Nephron progenitor cell (in vitro differentiated cells): ENCODE measurements around the gene MTIF3.

Source experiments
- DNase-seq: peaks from one replicate; pipeline ENCODE4 v3.0.0; 2021
- H3K27ac Mint-ChIP-seq: 2 replicates; pipeline ENCODE4 v1.8.0; 2021; ENCODE audit warnings: mild to moderate bottlenecking, moderate library complexity, mixed read lengths
- H3K27me3 Mint-ChIP-seq: 2 replicates; pipeline ENCODE4 v1.8.0; 2021; ENCODE audit warnings: mild to moderate bottlenecking, low read depth, mixed read lengths; ENCODE audit not compliant: poor library complexity
- H3K36me3 Mint-ChIP-seq: 2 replicates; pipeline ENCODE4 v1.8.0; 2021; ENCODE audit warnings: low read depth, mixed read lengths
- H3K4me1 Mint-ChIP-seq: 2 replicates; pipeline ENCODE4 v1.8.0; 2021; ENCODE audit warnings: mixed read lengths
- H3K4me3 Mint-ChIP-seq: 2 replicates; pipeline ENCODE4 v1.8.0; 2021; ENCODE audit warnings: mild to moderate bottlenecking, moderate library complexity, mixed read lengths
- H3K9me3 Mint-ChIP-seq: 2 replicates; pipeline ENCODE4 v1.8.0; 2021; ENCODE audit warnings: mild to moderate bottlenecking, moderate library complexity, mixed read lengths
- CTCF ChIP-seq: fragments of 200-600 bp; sonication (generic); IDR thresholded peaks from 2 replicates; pipeline ENCODE4 v1.5.0; 2021; ENCODE audit warnings: antibody characterized with exemption

Gene MTIF3

GRCh38 chr13:27449081-27449603 lies 1.2 kb downstream of the MTIF3 start:
- DNase-seq: no peak
- H3K27ac Mint-ChIP-seq: peak overlapping the region; percentile 90
- peak overlapping the region; percentile 84 for H3K4me3 Mint-ChIP-seq
- H3K4me1 Mint-ChIP-seq: peaks cover 38% of the 10 kb centered on the region
- no peaks in the 10 kb centered on the region for H3K9me3 Mint-ChIP-seq
- H3K27me3 Mint-ChIP-seq: peaks cover 19% of the 10 kb centered on the region
- no peak for TF ChIP-seq CTCF
- H3K36me3 Mint-ChIP-seq: peaks cover 8% of the 10 kb centered on the region

GRCh38 chr13:27448308-27448707 lies 2.1 kb downstream of the MTIF3 start:
- Mint-ChIP-seq H3K4me1 (peaks cover 38% of the 10 kb centered on the region), H3K36me3 (peaks cover 8% of the 10 kb centered on the region), H3K4me3 (peak overlapping the region; percentile 84), H3K27ac (no peak overlapping the region), H3K27me3 (peaks cover 13% of the 10 kb centered on the region), H3K9me3 (no peaks in the 10 kb centered on the region)
- no peak for TF ChIP-seq CTCF
- DNase-seq: no peak

GRCh38 chr13:27446986-27447583 lies 3.3 kb downstream of the MTIF3 start:
- Mint-ChIP-seq H3K36me3 (peaks cover 16% of the 10 kb centered on the region), H3K4me3 (no peak overlapping the region), H3K4me1 (peaks cover 47% of the 10 kb centered on the region), H3K9me3 (no peaks in the 10 kb centered on the region), H3K27me3 (peaks cover 5% of the 10 kb centered on the region), H3K27ac (peak overlapping the region; percentile 69)
- TF ChIP-seq CTCF: no peak
- no peak for DNase-seq

GRCh38 chr13:27442797-27443196 lies 7.6 kb downstream of the MTIF3 start:
- no peak overlapping the region for H3K4me3 Mint-ChIP-seq
- H3K27me3 Mint-ChIP-seq: no peaks in the 10 kb centered on the region
- no peak for DNase-seq
- H3K36me3 Mint-ChIP-seq: peaks cover 38% of the 10 kb centered on the region
- H3K27ac Mint-ChIP-seq: peak overlapping the region; percentile 39
- H3K4me1 Mint-ChIP-seq: peaks cover 22% of the 10 kb centered on the region
- no peaks in the 10 kb centered on the region for H3K9me3 Mint-ChIP-seq
- no peak for TF ChIP-seq CTCF

GRCh38 chr13:27442071-27442647 lies 8.2 kb downstream of the MTIF3 start:
- Mint-ChIP-seq H3K36me3 (peaks cover 45% of the 10 kb centered on the region), H3K4me1 (peaks cover 17% of the 10 kb centered on the region), H3K9me3 (no peaks in the 10 kb centered on the region), H3K4me3 (no peak overlapping the region), H3K27ac (peak overlapping the region; percentile 39), H3K27me3 (no peaks in the 10 kb centered on the region)
- TF ChIP-seq CTCF: no peak
- no peak for DNase-seq

GRCh38 chr13:27440408-27440807 lies 10.0 kb downstream of the MTIF3 start:
- Mint-ChIP-seq H3K9me3 (no peaks in the 10 kb centered on the region), H3K4me1 (peaks cover 11% of the 10 kb centered on the region), H3K36me3 (peaks cover 47% of the 10 kb centered on the region), H3K27me3 (no peaks in the 10 kb centered on the region), H3K27ac (no peak overlapping the region), H3K4me3 (no peak overlapping the region)
- TF ChIP-seq CTCF: no peak
- DNase-seq: no peak
